ENCODE data around the gene RPP40. TPM values are rescaled to one million over a fixed set of nuclear protein-coding genes. Genes with fewer than 3 reads are reported as not detected.
A peak's percentile ranks its signal among the peaks of the same experiment; 100 is the strongest.

The RPP40 gene
- total and polyA plus RNA-seq, 2 of the 13 experiments (the other 11 are each of a cell fraction or from before 2014, with no cell fraction given) = 18.0 to 41.2 TPM

DNA sequence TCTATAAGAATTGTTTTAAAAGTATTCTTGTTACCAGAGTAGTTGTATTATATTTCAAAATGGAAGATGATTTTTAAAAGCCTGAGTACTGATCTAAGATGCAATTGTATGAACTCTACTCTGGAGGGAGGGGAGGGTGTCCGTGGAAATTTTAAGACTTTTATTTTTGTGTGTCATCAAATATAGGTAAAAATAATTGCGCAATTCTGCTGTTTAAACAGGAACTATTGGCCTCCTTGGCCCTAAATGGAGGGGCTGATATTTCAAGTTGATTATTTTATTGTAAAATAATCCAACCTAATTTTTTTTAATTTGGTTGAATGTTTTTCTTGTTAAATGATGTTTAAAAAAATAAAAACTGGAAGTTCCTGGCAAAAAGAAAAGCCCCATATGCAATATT, 38.1 kb upstream of the RPP40 start:
- no peaks in the 10 kb centered on the region for H3K9me3 ChIP-seq (ENCODE audit: low read length)
- no peak for DNase-seq (ENCODE audit: low spot score)
- no peaks in the 10 kb centered on the region for H3K27me3 ChIP-seq (ENCODE audit: control insufficient read depth in 1 of 2, insufficient read depth in 2 of 2, low read length in 2 of 2)
- no peak overlapping the region for H3K4me2 ChIP-seq (ENCODE audit: low read depth, low read length)
- H4K20me1 ChIP-seq (ENCODE audit: insufficient read depth, low read length) = no peaks in the 10 kb centered on the region
- H3K27ac ChIP-seq (ENCODE audit: extremely low read length, insufficient read depth, low read length) = no peak overlapping the region
- H3K4me3 ChIP-seq (replicated peaks in 1 of 3; ENCODE audit: insufficient read depth in 1 of 3, low read depth in 2 of 3, low read length in 3 of 3) = no peak overlapping the region
- no peak for FAIRE-seq
- H3K4me1 ChIP-seq (ENCODE audit: insufficient read depth, low read length) = no peaks in the 10 kb centered on the region
- no peak overlapping the region for H2AFZ ChIP-seq (ENCODE audit: low read length)
- ChIA-PET CTCF (ENCODE audit: low intra/inter-chr PET ratio, low total read pairs) (no interaction called here), POLR2A (no interaction called here)
- in situ Hi-C loops (cut with HindIII; ENCODE audit: extremely low pct_ligation_motif_present, low pct_unique_long_range_greater_than_20kb) (no loop called here), intact Hi-C loops (cut with micrococcal nuclease; ENCODE audit: unreplicated experiment) (no loop called here)
- H3K36me3 ChIP-seq (replicated peaks in 1 of 2; ENCODE audit: control insufficient read depth in 1 of 2, insufficient read depth in 2 of 2, low read length in 2 of 2) = no peaks in the 10 kb centered on the region
- no peaks in the 10 kb centered on the region for H3K79me2 ChIP-seq (ENCODE audit: insufficient read depth, low read length)
- no peak overlapping the region for H3K9ac ChIP-seq (ENCODE audit: insufficient read depth, low read depth, low read length)
- no TSS peak for BruUV-seq (replicated peaks)
- no peak for ATAC-seq
- TF ChIP-seq, protein P1, sequence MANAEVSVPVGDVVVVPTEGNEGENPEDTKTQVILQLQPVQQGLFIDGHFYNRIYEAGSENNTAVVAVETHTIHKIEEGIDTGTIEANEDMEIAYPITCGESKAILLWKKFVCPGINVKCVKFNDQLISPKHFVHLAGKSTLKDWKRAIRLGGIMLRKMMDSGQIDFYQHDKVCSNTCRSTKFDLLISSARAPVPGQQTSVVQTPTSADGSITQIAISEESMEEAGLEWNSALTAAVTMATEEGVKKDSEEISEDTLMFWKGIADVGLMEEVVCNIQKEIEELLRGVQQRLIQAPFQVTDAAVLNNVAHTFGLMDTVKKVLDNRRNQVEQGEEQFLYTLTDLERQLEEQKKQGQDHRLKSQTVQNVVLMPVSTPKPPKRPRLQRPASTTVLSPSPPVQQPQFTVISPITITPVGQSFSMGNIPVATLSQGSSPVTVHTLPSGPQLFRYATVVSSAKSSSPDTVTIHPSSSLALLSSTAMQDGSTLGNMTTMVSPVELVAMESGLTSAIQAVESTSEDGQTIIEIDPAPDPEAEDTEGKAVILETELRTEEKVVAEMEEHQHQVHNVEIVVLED (CRISPR knock-in tag; IDR thresholded peaks at IDR 0.05; ENCODE audit: borderline replicate concordance) = no peak
- 8% methylated on average over 2 of the region's 2 CpGs for WGBS (ENCODE audit: low lambda C conversion rate)

DNA sequence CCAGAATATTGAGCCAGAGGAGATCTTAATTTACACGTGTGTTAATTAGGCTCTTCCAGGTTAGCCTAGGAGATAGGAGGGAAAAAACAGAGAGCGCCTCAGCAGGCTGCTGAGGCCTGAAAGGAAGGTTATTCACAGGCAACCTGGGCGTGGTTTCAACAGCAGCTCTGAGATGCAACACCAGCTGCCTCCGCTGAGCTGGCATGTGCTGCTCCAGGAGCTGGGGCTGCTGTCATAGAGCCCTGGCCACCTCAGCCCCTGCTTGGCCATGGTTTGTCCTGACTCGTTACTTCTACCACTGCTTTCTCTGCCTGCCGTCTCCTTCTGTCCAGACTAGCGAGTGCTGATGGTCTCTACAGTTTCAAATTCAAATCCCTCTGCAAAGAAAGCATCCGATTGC, 32.4 kb upstream of the RPP40 start:
- no peaks in the 10 kb centered on the region for H3K36me3 ChIP-seq (replicated peaks in 1 of 2; ENCODE audit: control insufficient read depth in 1 of 2, insufficient read depth in 2 of 2, low read length in 2 of 2)
- no peaks in the 10 kb centered on the region for H3K9me3 ChIP-seq (ENCODE audit: low read length)
- DNase-seq (ENCODE audit: low spot score) (peak; percentile 64), ATAC-seq (peak; percentile 99), FAIRE-seq (peak; percentile 86)
- H3K4me3 ChIP-seq (replicated peaks in 1 of 3; ENCODE audit: insufficient read depth in 1 of 3, low read depth in 2 of 3, low read length in 3 of 3) = no peak overlapping the region
- intact Hi-C loops (cut with micrococcal nuclease; ENCODE audit: unreplicated experiment) (loop anchor here (10.0 kb wide), 1 partner anchor 721 kb away; no protein-coding TSS in a partner anchor), in situ Hi-C loops (cut with HindIII; ENCODE audit: extremely low pct_ligation_motif_present, low pct_unique_long_range_greater_than_20kb) (loop anchor here (5.0 kb wide), 1 partner anchor 1079 kb away; no protein-coding TSS in a partner anchor)
- POLR2A ChIA-PET = interaction anchor here (1.0 kb wide), 1 partner anchor 10 kb away, joined by 4 read pairs; no protein-coding TSS in a partner anchor
- WGBS (ENCODE audit: low lambda C conversion rate) = 38% methylated on average over 8 of the region's 8 CpGs
- H3K79me2 ChIP-seq (ENCODE audit: insufficient read depth, low read length) = no peaks in the 10 kb centered on the region
- H3K27me3 ChIP-seq (ENCODE audit: control insufficient read depth in 1 of 2, insufficient read depth in 2 of 2, low read length in 2 of 2) = no peaks in the 10 kb centered on the region
- no peak overlapping the region for H2AFZ ChIP-seq (ENCODE audit: low read length)
- no TSS peak for BruUV-seq (replicated peaks)
- no peaks in the 10 kb centered on the region for H4K20me1 ChIP-seq (ENCODE audit: insufficient read depth, low read length)
- 0 out of 2 replicates have a peak overlapping the region, but pooled peaks have one; percentile 19 for H3K4me2 ChIP-seq (ENCODE audit: low read depth, low read length)
- no peak overlapping the region for H3K27ac ChIP-seq (ENCODE audit: extremely low read length, insufficient read depth, low read length)
- CTCF ChIA-PET (ENCODE audit: low intra/inter-chr PET ratio, low total read pairs) = no interaction called here
- H3K4me1 ChIP-seq (ENCODE audit: insufficient read depth, low read length) = peaks cover 28% of the 10 kb centered on the region
- H3K9ac ChIP-seq (ENCODE audit: insufficient read depth, low read depth, low read length) = no peak overlapping the region
- TF ChIP-seq, protein P2, sequence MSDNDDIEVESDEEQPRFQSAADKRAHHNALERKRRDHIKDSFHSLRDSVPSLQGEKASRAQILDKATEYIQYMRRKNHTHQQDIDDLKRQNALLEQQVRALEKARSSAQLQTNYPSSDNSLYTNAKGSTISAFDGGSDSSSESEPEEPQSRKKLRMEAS (IDR thresholded peaks at IDR 0.05) = 0 out of 2 replicates have a peak, but pooled peaks have one; percentile 32
- TF ChIP-seq ARHGAP35 (CRISPR knock-in tag; IDR thresholded peaks at IDR 0.05; ENCODE audit: borderline replicate concordance) (no peak), ZNF431 (CRISPR knock-in tag; IDR thresholded peaks at IDR 0.05; ENCODE audit: borderline replicate concordance, low read depth) (peak; percentile 67; the same call in 1 of the 2 replicates), ZNF292 (CRISPR knock-in tag; IDR thresholded peaks at IDR 0.05; ENCODE audit: borderline replicate concordance, low read depth) (peak; percentile 45; the same call in 1 of the 2 replicates), TEAD3 (CRISPR knock-in tag; optimal IDR thresholded peaks at IDR 0.05; ENCODE audit: borderline replicate concordance) (peak; percentile 68)
- TF ChIP-seq, protein P3, sequence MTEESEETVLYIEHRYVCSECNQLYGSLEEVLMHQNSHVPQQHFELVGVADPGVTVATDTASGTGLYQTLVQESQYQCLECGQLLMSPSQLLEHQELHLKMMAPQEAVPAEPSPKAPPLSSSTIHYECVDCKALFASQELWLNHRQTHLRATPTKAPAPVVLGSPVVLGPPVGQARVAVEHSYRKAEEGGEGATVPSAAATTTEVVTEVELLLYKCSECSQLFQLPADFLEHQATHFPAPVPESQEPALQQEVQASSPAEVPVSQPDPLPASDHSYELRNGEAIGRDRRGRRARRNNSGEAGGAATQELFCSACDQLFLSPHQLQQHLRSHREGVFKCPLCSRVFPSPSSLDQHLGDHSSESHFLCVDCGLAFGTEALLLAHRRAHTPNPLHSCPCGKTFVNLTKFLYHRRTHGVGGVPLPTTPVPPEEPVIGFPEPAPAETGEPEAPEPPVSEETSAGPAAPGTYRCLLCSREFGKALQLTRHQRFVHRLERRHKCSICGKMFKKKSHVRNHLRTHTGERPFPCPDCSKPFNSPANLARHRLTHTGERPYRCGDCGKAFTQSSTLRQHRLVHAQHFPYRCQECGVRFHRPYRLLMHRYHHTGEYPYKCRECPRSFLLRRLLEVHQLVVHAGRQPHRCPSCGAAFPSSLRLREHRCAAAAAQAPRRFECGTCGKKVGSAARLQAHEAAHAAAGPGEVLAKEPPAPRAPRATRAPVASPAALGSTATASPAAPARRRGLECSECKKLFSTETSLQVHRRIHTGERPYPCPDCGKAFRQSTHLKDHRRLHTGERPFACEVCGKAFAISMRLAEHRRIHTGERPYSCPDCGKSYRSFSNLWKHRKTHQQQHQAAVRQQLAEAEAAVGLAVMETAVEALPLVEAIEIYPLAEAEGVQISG (CRISPR knock-in tag; IDR thresholded peaks at IDR 0.05) = 0 out of 2 replicates have a peak, but pooled peaks have one; percentile 23
- TF ChIP-seq, protein P4, sequence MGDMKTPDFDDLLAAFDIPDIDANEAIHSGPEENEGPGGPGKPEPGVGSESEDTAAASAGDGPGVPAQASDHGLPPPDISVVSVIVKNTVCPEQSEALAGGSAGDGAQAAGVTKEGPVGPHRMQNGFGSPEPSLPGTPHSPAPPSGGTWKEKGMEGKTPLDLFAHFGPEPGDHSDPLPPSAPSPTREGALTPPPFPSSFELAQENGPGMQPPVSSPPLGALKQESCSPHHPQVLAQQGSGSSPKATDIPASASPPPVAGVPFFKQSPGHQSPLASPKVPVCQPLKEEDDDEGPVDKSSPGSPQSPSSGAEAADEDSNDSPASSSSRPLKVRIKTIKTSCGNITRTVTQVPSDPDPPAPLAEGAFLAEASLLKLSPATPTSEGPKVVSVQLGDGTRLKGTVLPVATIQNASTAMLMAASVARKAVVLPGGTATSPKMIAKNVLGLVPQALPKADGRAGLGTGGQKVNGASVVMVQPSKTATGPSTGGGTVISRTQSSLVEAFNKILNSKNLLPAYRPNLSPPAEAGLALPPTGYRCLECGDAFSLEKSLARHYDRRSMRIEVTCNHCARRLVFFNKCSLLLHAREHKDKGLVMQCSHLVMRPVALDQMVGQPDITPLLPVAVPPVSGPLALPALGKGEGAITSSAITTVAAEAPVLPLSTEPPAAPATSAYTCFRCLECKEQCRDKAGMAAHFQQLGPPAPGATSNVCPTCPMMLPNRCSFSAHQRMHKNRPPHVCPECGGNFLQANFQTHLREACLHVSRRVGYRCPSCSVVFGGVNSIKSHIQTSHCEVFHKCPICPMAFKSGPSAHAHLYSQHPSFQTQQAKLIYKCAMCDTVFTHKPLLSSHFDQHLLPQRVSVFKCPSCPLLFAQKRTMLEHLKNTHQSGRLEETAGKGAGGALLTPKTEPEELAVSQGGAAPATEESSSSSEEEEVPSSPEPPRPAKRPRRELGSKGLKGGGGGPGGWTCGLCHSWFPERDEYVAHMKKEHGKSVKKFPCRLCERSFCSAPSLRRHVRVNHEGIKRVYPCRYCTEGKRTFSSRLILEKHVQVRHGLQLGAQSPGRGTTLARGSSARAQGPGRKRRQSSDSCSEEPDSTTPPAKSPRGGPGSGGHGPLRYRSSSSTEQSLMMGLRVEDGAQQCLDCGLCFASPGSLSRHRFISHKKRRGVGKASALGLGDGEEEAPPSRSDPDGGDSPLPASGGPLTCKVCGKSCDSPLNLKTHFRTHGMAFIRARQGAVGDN (CRISPR knock-in tag; IDR thresholded peaks at IDR 0.05) = peak; percentile 64
